ACHN (cell line): ENCODE data around the gene PPP1R3E.

Experiments used
- DNase-seq: peaks from one replicate; pipeline ENCODE4 v3.0.0-alpha.2; 2015
- in situ Hi-C: cut with HindIII; loops from 2 replicates; pipeline ENCODE4 v1.10.0; 2017; ENCODE audit warnings: low sequenced_read_pairs, low pct_ligation_motif_present, low pct_unique_long_range_greater_than_20kb

The PPP1R3E gene

DNA sequence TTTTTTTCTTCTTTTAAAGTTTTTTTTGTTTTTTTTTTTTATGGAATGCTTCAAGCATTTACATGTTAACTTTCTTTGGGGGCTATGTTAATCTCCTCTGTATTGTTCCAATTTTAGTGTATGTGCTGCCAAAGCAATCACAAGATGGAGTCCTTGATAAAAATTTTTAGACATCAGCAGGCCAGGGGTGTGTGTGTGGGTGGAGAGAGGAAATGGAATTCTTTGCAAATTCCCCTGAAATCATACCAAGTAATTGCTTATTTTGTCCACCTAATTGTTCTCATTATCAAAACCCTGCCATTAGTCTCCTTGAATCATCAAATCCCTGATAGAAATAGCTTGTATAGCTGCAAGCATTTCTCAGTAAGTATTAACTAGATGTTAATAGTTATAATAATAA lies 43.2 kb downstream of the PPP1R3E start:
- in situ Hi-C loops, result no loop called here
- DNase-seq, result no peak

DNA sequence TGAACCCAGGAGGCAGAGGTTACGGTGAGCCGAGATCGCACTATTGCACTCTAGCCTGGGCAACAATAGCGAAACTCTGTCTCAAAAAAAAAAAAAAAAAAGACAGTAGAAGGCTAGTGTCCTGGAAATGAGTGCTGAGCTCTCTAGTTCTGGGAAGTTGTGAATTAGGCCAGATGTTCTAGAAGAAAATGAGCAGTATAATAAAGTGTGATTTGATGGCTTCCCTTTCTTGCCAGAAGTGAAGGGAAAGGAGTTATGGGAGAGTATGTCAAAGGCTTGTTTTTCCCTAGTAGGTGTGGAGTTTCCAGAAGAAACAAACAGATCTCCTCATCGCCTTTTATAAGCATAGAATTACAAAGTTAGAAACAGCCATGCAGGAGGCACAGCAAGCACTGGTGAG lies 44.4 kb downstream of the PPP1R3E start:
- in situ Hi-C loops, result no loop called here
- DNase-seq, result no peak

- DNase-seq, result no peak
- in situ Hi-C loops, result no loop called here
Measured at GRCh38 chr14:23252420-23253333, 50.0 kb downstream of the PPP1R3E start.

DNA sequence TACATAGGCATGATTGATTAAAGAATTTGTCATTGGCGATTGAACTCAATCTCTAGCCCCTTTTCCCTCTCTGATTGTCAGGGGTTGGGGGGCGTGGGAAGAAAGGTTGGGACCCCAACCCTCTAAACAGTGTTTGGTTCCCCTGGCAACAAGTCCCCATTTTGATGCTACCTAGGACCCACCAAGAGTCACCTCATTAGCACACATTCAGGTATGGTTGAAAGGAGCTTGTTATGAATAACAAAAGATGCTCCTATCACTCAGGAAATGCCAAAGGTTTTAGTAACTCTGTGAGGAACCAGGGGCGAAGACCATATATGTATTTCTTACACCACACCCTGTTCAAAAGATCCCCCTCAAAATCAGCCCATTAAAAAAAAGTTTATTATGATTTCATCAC lies 50.7 kb downstream of the PPP1R3E start:
- in situ Hi-C loops, result no loop called here
- no peak for DNase-seq

- in situ Hi-C loops, result no loop called here
- no peak for DNase-seq
Measured at GRCh38 chr14:23249824-23250223, 52.8 kb downstream of the PPP1R3E start.

DNA sequence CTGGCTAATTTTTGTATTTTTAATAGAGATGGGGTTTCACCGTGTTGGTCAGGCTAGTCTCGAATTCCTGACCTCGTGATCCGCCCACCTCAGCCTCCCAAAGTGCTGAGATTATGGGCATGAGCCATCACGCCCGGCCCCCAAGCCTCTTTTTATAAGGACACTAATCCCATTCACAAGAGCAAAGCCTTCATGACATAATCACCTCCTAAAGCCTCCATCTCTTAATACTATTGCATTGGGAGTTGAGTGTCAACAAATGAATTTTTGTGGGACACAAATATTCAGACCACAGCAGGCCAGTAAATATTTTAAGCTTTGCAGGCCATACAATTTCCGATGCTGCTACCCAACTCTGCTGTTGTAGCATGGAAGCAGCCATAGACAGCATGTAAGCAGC lies 54.1 kb downstream of the PPP1R3E start:
- in situ Hi-C loops, result no loop called here
- DNase-seq, result no peak
